HEK293 (cell line): ENCODE measurements around the gene POLN.

Experiments used
- ZNF837 ChIP-seq: fragments of 450-650 bp; formaldehyde crosslinking; IDR thresholded peaks from 2 replicates; pipeline ENCODE4 v1.5.1; 2016; ENCODE audit warnings: missing biosample characterization, missing genetic modification characterization
- TF ChIP-seq, protein P1 (sequence below): fragments of 450-650 bp; formaldehyde crosslinking; IDR thresholded peaks from 2 replicates; pipeline ENCODE4 v1.5.1; 2016; ENCODE audit warnings: missing biosample characterization, missing genetic modification characterization

DNA sequence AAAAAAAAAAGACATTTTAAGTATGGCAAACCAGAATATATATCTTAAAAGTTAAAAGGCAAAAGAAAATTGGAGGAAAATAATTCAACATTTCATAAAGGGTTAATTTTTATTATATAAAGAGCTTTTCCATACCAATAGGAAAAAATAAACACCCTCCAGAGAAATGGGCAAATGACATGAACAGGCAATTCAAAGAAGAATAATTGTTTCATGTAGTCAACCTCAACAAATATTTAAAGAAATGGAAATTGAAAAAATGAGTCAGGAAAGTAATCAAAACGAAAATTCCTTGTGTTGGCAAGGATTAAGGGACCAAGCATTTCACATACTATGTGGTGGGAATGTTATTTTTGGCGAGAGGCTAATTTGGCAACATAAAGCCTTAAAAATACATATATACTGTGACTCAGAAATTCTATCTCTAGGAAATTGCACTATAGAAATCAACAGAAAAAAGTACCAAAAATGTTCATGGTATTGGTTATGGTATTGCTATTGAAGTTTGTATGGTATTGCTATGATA is 87.6 kb downstream of the POLN start:
- TF ChIP-seq ZNF837, result no peak
- TF ChIP-seq, protein P1, sequence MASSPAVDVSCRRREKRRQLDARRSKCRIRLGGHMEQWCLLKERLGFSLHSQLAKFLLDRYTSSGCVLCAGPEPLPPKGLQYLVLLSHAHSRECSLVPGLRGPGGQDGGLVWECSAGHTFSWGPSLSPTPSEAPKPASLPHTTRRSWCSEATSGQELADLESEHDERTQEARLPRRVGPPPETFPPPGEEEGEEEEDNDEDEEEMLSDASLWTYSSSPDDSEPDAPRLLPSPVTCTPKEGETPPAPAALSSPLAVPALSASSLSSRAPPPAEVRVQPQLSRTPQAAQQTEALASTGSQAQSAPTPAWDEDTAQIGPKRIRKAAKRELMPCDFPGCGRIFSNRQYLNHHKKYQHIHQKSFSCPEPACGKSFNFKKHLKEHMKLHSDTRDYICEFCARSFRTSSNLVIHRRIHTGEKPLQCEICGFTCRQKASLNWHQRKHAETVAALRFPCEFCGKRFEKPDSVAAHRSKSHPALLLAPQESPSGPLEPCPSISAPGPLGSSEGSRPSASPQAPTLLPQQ (tag by site-specific recombination), result no peak
